WERI-Rb-1 (cell line): ENCODE data around the gene RPS6KA3.

Experiments
- DNase-seq: peaks from one replicate; pipeline ENCODE4 v3.0.0-alpha.2; 2020
- H3K27ac ChIP-seq: fragments of 250-450 bp; sonication (Bioruptor Pico); 2 replicates; pipeline ENCODE4 v1.5.1; 2020; ENCODE audit warnings: mild to moderate bottlenecking, moderate library complexity
- H3K27me3 ChIP-seq: fragments of 250-450 bp; sonication (Bioruptor Pico); 2 replicates; pipeline ENCODE4 v1.5.1; 2021; ENCODE audit warnings: mild to moderate bottlenecking, low read depth, moderate library complexity; ENCODE audit not compliant: insufficient read depth, severe bottlenecking
- H3K36me3 ChIP-seq: fragments of 250-450 bp; sonication (Bioruptor Pico); 2 replicates; pipeline ENCODE4 v1.5.1; 2020; ENCODE audit warnings: mild to moderate bottlenecking, moderate library complexity
- H3K4me3 ChIP-seq: 2 replicates; pipeline ENCODE4 v1.5.1; 2011; ENCODE audit warnings: low read depth, mild to moderate bottlenecking, control low read depth, low read length
- H3K9me3 ChIP-seq: fragments of 250-450 bp; sonication (Bioruptor Pico); 2 replicates; pipeline ENCODE4 v1.5.1; 2021; ENCODE audit warnings: mild to moderate bottlenecking, moderate library complexity; ENCODE audit not compliant: severe bottlenecking
- CTCF ChIP-seq: IDR thresholded peaks from 2 replicates; pipeline ENCODE4 v1.5.1; 2011; ENCODE audit warnings: low read depth, mild to moderate bottlenecking, control low read depth, inconsistent platforms, low read length

Gene RPS6KA3

GRCh38 chrX:20269848-20270561 is 3.3 kb upstream of the RPS6KA3 start:
- no peak for DNase-seq
- Histone ChIP-seq H3K4me3 (no peak overlapping the region), H3K9me3 (no peaks in the 10 kb centered on the region), H3K36me3 (no peaks in the 10 kb centered on the region), H3K27ac (no peak overlapping the region), H3K27me3 (peaks cover 29% of the 10 kb centered on the region)
- TF ChIP-seq CTCF = no peak

DNA sequence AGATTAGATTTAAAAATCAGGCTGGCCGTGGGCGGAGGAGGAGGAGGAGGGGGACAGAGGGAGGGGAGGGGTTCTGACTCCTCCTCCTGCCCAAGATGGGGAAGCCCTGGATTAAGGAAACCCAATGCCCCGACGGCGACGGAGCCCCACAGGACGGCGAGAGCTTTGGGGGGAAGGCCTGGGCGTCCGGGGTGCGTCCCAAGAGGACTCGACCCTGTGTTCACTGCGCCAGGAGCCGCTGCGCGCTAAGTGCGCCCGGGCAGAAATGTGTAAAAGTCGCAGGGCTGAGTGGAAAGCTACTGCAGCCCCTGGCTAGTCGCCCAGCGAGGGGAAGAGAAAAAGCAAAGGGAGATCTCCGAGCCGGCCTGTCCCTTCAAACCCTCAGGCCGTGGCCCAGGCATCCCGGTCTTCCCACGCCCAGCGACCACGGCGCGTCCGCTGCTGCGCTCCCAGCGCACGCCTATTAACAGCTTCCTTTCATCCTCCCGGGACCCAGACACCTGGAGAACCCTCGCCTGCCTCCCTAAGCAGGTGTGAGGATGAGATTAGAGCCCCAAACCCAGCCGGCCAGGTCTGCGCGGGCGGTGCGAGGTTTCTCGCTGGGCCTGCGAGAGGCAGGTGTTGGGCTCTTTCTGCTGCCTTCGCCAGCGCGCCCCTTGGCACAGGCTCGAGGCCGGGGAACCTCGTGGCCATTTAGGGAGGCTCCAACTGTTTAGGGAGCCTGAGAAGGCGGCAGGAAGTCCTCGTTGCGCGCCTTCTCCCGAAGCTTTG is 1.4 kb upstream of the RPS6KA3 start:
- Histone ChIP-seq H3K27me3 (peaks cover 31% of the 10 kb centered on the region), H3K9me3 (no peaks in the 10 kb centered on the region), H3K4me3 (peak overlapping the region; percentile 71), H3K27ac (no peak overlapping the region), H3K36me3 (no peaks in the 10 kb centered on the region)
- DNase-seq = peak; percentile 33
- TF ChIP-seq CTCF = no peak

- Histone ChIP-seq H3K27me3 (peaks cover 31% of the 10 kb centered on the region), H3K36me3 (no peaks in the 10 kb centered on the region), H3K27ac (no peak overlapping the region), H3K4me3 (peak overlapping the region; percentile 71), H3K9me3 (no peaks in the 10 kb centered on the region)
- no peak for DNase-seq
- TF ChIP-seq CTCF = no peak
Measured at GRCh38 chrX:20267607-20267930, 860 bp upstream of the RPS6KA3 start.

GRCh38 chrX:20265726-20266681 is 705 bp downstream of the RPS6KA3 start:
- TF ChIP-seq CTCF = no peak
- Histone ChIP-seq H3K27me3 (peaks cover 38% of the 10 kb centered on the region), H3K9me3 (no peaks in the 10 kb centered on the region), H3K27ac (peak overlapping the region; percentile 44; the same call in 1 of the 2 replicates), H3K36me3 (no peaks in the 10 kb centered on the region), H3K4me3 (peak overlapping the region; percentile 58)
- DNase-seq = peak; percentile 24

DNA sequence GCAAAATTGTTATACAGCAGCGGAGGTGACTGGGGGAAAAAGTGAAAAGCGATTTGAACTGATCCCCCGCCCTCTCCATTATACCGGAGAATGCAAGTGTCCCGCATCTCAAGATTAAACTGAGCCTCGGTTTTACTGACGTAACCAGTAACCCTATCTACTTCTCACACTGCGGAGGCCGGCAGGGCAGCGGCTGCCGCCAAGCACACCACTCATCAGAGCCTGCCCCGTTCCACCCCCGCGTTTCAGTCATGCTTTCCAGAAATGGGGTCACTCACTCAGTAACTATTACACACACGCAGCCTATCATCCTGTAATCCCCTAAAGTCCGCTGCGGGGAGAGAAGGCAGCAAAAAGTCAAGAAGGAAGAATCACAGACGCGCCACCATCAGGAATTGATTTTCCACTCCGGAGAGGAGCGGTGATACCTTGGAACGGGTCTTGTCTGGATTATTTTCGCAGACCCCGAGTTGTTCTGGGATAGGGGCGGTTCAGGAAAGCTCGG is 1.4 kb downstream of the RPS6KA3 start:
- no peaks in the 10 kb centered on the region for H3K36me3 ChIP-seq
- TF ChIP-seq CTCF = no peak
- peak overlapping the region; percentile 58 for H3K4me3 ChIP-seq
- no peaks in the 10 kb centered on the region for H3K9me3 ChIP-seq
- H3K27me3 ChIP-seq = peaks cover 38% of the 10 kb centered on the region
- H3K27ac ChIP-seq = no peak overlapping the region
- peak; percentile 31 for DNase-seq
